H9 (cell line): ENCODE results near the gene DLG5. TPM values are rescaled to one million over a fixed set of nuclear protein-coding genes. Genes with fewer than 3 reads are reported as not detected.

Source experiments
- DNase-seq: peaks from one replicate; pipeline ENCODE4 v3.0.0-alpha.2; 2017
- H2AFZ ChIP-seq: one replicate; pipeline ENCODE4 v1.6.1; 2013; ENCODE audit warnings: mild to moderate bottlenecking, low read length, control low read depth, moderate library complexity
- H2AK5ac ChIP-seq: 2 replicates; pipeline ENCODE4 v1.6.1; 2013; ENCODE audit warnings: low read length, control low read depth, mixed read lengths; ENCODE audit not compliant: insufficient read length
- H2BK120ac ChIP-seq: one replicate; pipeline ENCODE4 v1.6.1; 2013; ENCODE audit warnings: low read depth, mild to moderate bottlenecking, low read length, control low read depth, inconsistent platforms; ENCODE audit not compliant: poor library complexity, severe bottlenecking
- H2BK12ac ChIP-seq: 2 replicates; pipeline ENCODE4 v1.6.1; 2013; ENCODE audit warnings: low read length, control low read depth, mixed read lengths, low read depth; ENCODE audit not compliant: insufficient read length
- H2BK15ac ChIP-seq: 2 replicates; pipeline ENCODE4 v1.6.1; 2013; ENCODE audit warnings: low read depth, low read length, control low read depth
- H2BK20ac ChIP-seq: one replicate; pipeline ENCODE4 v1.6.1; 2013; ENCODE audit warnings: low read depth, mild to moderate bottlenecking, low read length, control low read depth, inconsistent platforms; ENCODE audit not compliant: poor library complexity, severe bottlenecking
- H2BK5ac ChIP-seq: 2 replicates; pipeline ENCODE4 v1.6.1; 2013; ENCODE audit warnings: low read length, control low read depth, mixed read lengths; ENCODE audit not compliant: insufficient read length
- H3K14ac ChIP-seq: 2 replicates; pipeline ENCODE4 v1.6.1; 2013; ENCODE audit warnings: low read length, control low read depth; ENCODE audit not compliant: insufficient read depth
- H3K18ac ChIP-seq: 2 replicates; pipeline ENCODE4 v1.6.1; 2013; ENCODE audit warnings: low read depth, mild to moderate bottlenecking, mixed read lengths, low read length, control low read depth; ENCODE audit not compliant: insufficient read length
- H3K23ac ChIP-seq: 2 replicates; pipeline ENCODE4 v1.6.1; 2013; ENCODE audit warnings: low read length, control low read depth, mixed read lengths, low read depth; ENCODE audit not compliant: insufficient read length
- H3K23me2 ChIP-seq: 2 replicates; pipeline ENCODE4 v1.6.1; 2013; ENCODE audit warnings: low read depth, mild to moderate bottlenecking, mixed read lengths, low read length, control low read depth; ENCODE audit not compliant: insufficient read length, poor library complexity, severe bottlenecking
- H3K27ac ChIP-seq: 2 replicates; pipeline ENCODE4 v1.5.1; 2013; ENCODE audit warnings: low read length, control low read depth, mixed read lengths, low read depth; ENCODE audit not compliant: insufficient read length
- H3K27me3 ChIP-seq: 2 replicates; pipeline ENCODE4 v1.6.1; 2013; ENCODE audit warnings: low read length, control low read depth, inconsistent platforms; ENCODE audit not compliant: insufficient read depth
- H3K4ac ChIP-seq: 2 replicates; pipeline ENCODE4 v1.6.1; 2013; ENCODE audit warnings: low read depth, mild to moderate bottlenecking, control low read depth, inconsistent platforms, low read length, moderate library complexity
- H3K4me1 ChIP-seq: 2 replicates; pipeline ENCODE4 v1.6.1; 2013; ENCODE audit warnings: low read length, control low read depth, inconsistent platforms; ENCODE audit not compliant: insufficient read depth
- H3K4me2 ChIP-seq: 2 replicates; pipeline ENCODE4 v1.6.1; 2013; ENCODE audit warnings: low read length, control low read depth, mixed read lengths; ENCODE audit not compliant: insufficient read length, insufficient read depth
- H3K56ac ChIP-seq: 2 replicates; pipeline ENCODE4 v1.6.1; 2013; ENCODE audit warnings: low read depth, mild to moderate bottlenecking, mixed read lengths, low read length, control low read depth; ENCODE audit not compliant: insufficient read length
- H3K79me1 ChIP-seq: 2 replicates; pipeline ENCODE4 v1.6.1; 2013; ENCODE audit warnings: low read depth, mild to moderate bottlenecking, moderate library complexity, low read length, control low read depth, inconsistent platforms; ENCODE audit not compliant: insufficient read depth, poor library complexity, severe bottlenecking
- H3K79me2 ChIP-seq: 2 replicates; pipeline ENCODE4 v1.6.1; 2013; ENCODE audit warnings: low read length, control low read depth, inconsistent platforms; ENCODE audit not compliant: insufficient read depth
- H3K9ac ChIP-seq: 2 replicates; pipeline ENCODE4 v1.6.1; 2013; ENCODE audit warnings: low read length, control low read depth, mixed read lengths; ENCODE audit not compliant: insufficient read length; ENCODE audit errors: extremely low read depth
- H3K9me3 ChIP-seq: one replicate; pipeline ENCODE4 v1.6.1; 2013; ENCODE audit warnings: low read depth, low read length, inconsistent platforms; ENCODE audit not compliant: control insufficient read depth
- H3T11ph ChIP-seq: one replicate; pipeline ENCODE4 v1.6.1; 2013; ENCODE audit warnings: mild to moderate bottlenecking, low read length, control low read depth, inconsistent platforms
- H4K20me1 ChIP-seq: one replicate; pipeline ENCODE4 v1.6.1; 2013; ENCODE audit not compliant: control insufficient read depth, insufficient read length, insufficient read depth
- H4K5ac ChIP-seq: 2 replicates; pipeline ENCODE4 v1.6.1; 2013; ENCODE audit warnings: low read depth, mild to moderate bottlenecking, mixed read lengths, low read length, control low read depth; ENCODE audit not compliant: insufficient read length
- H4K8ac ChIP-seq: replicated peaks from 2 replicates; pipeline ENCODE4 v1.6.1; 2013; ENCODE audit warnings: low read length, control low read depth, mixed read lengths, low read depth; ENCODE audit not compliant: insufficient read length
- H4K91ac ChIP-seq: 2 replicates; pipeline ENCODE4 v1.6.1; 2013; ENCODE audit warnings: low read depth, mild to moderate bottlenecking, moderate library complexity, mixed read lengths, low read length, control low read depth; ENCODE audit not compliant: insufficient read length
- H3K27ac Mint-ChIP-seq, 3 experiments: 2 replicates in 2 of 3; 3 replicates in 1 of 3; pipeline ENCODE4 v1.8.0; 2020 to 2021; ENCODE audit warnings: mixed read lengths in 3 of 3, mild to moderate bottlenecking in 1 of 3, moderate library complexity in 1 of 3
- H3K27me3 Mint-ChIP-seq: 2 replicates; pipeline ENCODE4 v1.8.0; 2021; ENCODE audit warnings: low read depth, mild to moderate bottlenecking, moderate library complexity, mixed read lengths
- H3K36me3 Mint-ChIP-seq, 3 experiments: 2 replicates in 2 of 3; 3 replicates in 1 of 3; pipeline ENCODE4 v1.8.0; 2020 to 2021; ENCODE audit warnings: low read depth in 3 of 3, mixed read lengths in 3 of 3; ENCODE audit not compliant: insufficient read depth in 1 of 3
- H3K4me1 Mint-ChIP-seq, 2 experiments: 2 replicates each; pipeline ENCODE4 v1.8.0; 2020; ENCODE audit warnings: mixed read lengths in 2 of 2
- H3K4me3 Mint-ChIP-seq, 2 experiments: 2 replicates in 1 of 2; 3 replicates in 1 of 2; pipeline ENCODE4 v1.8.0; 2020 to 2021; ENCODE audit warnings: mild to moderate bottlenecking in 2 of 2, mixed read lengths in 2 of 2, moderate library complexity in 1 of 2
- H3K9me3 Mint-ChIP-seq, 2 experiments: 2 replicates in 1 of 2; 3 replicates in 1 of 2; pipeline ENCODE4 v1.8.0; 2020; ENCODE audit warnings: mild to moderate bottlenecking in 2 of 2, mixed read lengths in 2 of 2, moderate library complexity in 1 of 2
- WGBS: extraction: QIAGEN DNeasy Blood & Tissue Kit; methylation state at CpG from one replicate; pipeline ENCODE4 v1.1.7; 2013; ENCODE audit warnings: missing lambda C conversion rate, low lambda C conversion rate, mixed read lengths; ENCODE audit not compliant: insufficient read length; ENCODE audit errors: extremely low coverage; 5-methylcytosine and 5-hydroxymethylcytosine counted together
- total RNA-seq: library from RNA; stranded (reverse); gene quantifications from 2 replicates; pipeline ENCODE4 v1.2.1, GENCODE V29; 2021
- TF ChIP-seq, protein P1 (sequence below): fragments of 200-600 bp; sonication (generic); conservative IDR thresholded peaks from 3 replicates; pipeline ENCODE4 v1.8.0; 2021; ENCODE audit warnings: antibody characterized with exemption, mild to moderate bottlenecking

Gene DLG5
- total RNA-seq, 1 experiment from 2014 or later, result 67.4 TPM

DNA sequence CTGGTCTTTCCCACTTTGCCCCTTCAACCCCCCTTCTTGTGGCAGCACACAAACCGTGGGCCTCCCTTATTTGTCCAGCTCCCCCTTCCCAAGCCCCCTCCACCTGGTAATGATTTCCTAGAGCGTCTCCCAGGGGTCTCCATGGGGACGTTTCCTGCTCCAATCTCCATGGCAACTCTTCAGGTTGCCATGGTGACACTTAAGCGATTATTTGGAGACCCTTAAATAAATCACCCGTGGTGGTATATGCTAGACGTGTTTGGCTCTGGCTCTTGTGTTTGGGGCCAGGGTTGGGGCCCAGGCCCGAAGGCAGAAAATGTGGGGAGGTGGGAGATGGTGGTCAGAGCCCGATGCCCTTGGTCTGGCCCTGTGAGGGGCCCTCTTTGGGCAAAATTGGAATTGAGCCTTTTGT, 41.1 kb upstream of the DLG5 start:
- Histone ChIP-seq H3K79me1 (no peaks in the 10 kb centered on the region), H3K4me2 (no peak overlapping the region), H3K27ac (no peak overlapping the region), H3K23me2 (no peaks in the 10 kb centered on the region), H3K9me3 (peaks cover 14% of the 10 kb centered on the region), H3T11ph (no peak overlapping the region), H3K27me3 (no peaks in the 10 kb centered on the region), H4K20me1 (no peaks in the 10 kb centered on the region), H3K9ac (no peak overlapping the region), H4K8ac (no peak overlapping the region), H2BK15ac (no peak overlapping the region), H2AFZ (no peak overlapping the region), H3K4ac (no peak overlapping the region), H3K14ac (no peak overlapping the region), H4K91ac (no peak overlapping the region), H2BK12ac (no peak overlapping the region), H2BK20ac (no peak overlapping the region), H3K56ac (no peak overlapping the region), H2AK5ac (no peak overlapping the region), H2BK5ac (no peak overlapping the region), H3K79me2 (no peaks in the 10 kb centered on the region), H3K18ac (no peak overlapping the region), H4K5ac (no peak overlapping the region), H3K4me1 (no peaks in the 10 kb centered on the region), H2BK120ac (no peak overlapping the region), H3K23ac (no peak overlapping the region)
- no peaks in the 10 kb centered on the region for H3K27me3 Mint-ChIP-seq
- DNase-seq, result no peak
- peak overlapping the region in 2 of 3 experiments; percentile 66 to 83; a peak in 2 of 7 replicates for H3K27ac Mint-ChIP-seq
- peaks cover 22 to 24% of the 10 kb centered on the region in 2 experiments for H3K9me3 Mint-ChIP-seq
- WGBS, result no CpG with 5 or more reads among the region's 8 CpGs
- peaks cover 13 to 23% (median 18%) of the 10 kb centered on the region in 3 experiments for H3K36me3 Mint-ChIP-seq
- H3K4me3 Mint-ChIP-seq, result no peak overlapping the region; a peak in 1 of 5 replicates
- TF ChIP-seq, protein P1, sequence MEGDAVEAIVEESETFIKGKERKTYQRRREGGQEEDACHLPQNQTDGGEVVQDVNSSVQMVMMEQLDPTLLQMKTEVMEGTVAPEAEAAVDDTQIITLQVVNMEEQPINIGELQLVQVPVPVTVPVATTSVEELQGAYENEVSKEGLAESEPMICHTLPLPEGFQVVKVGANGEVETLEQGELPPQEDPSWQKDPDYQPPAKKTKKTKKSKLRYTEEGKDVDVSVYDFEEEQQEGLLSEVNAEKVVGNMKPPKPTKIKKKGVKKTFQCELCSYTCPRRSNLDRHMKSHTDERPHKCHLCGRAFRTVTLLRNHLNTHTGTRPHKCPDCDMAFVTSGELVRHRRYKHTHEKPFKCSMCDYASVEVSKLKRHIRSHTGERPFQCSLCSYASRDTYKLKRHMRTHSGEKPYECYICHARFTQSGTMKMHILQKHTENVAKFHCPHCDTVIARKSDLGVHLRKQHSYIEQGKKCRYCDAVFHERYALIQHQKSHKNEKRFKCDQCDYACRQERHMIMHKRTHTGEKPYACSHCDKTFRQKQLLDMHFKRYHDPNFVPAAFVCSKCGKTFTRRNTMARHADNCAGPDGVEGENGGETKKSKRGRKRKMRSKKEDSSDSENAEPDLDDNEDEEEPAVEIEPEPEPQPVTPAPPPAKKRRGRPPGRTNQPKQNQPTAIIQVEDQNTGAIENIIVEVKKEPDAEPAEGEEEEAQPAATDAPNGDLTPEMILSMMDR, result no peak
- peaks cover 11 to 12% of the 10 kb centered on the region in 2 experiments for H3K4me1 Mint-ChIP-seq
